ENCODE measurements around the gene EXOC1L.

EXOC1L gene

GRCh38 chr4:55880652-55881280 lies 61.2 kb downstream of the EXOC1L start:
- DNase-seq (ENCODE audit: low read depth in 3 of 3), result no peak

GRCh38 chr4:55884093-55884850 lies 64.7 kb downstream of the EXOC1L start:
- DNase-seq (ENCODE audit: low read depth in 3 of 3), result no peak

- DNase-seq (ENCODE audit: low read depth in 3 of 3), result no peak
These were observed 65.2 kb downstream of the EXOC1L start for GRCh38 chr4:55884851-55885219.
